GM23338 (cell line): ENCODE data around the gene IGF2R. TPM values are rescaled to one million over a fixed set of nuclear protein-coding genes. Genes with fewer than 3 reads are reported as not detected.

Source experiments
- ATAC-seq: fragments of 200-7000 bp; cut with Tn5 transposase; 3 replicates; pipeline ENCODE4 v1.9.1; 2020
- DNase-seq: peaks from one replicate; pipeline ENCODE4 v3.0.0-alpha.2; 2015; ENCODE audit warnings: low spot score
- H2AFZ ChIP-seq: fragments of 200-600 bp; sonication (generic); 2 replicates; pipeline ENCODE4 v1.8.0; 2016; ENCODE audit warnings: antibody characterized with exemption, mild to moderate bottlenecking, moderate library complexity
- H3F3A ChIP-seq: fragments of 200-600 bp; sonication (generic); replicated peaks from 2 replicates; pipeline ENCODE4 v1.8.0; 2017; ENCODE audit warnings: antibody characterized with exemption, mixed run types, low read depth
- H3K27ac ChIP-seq: fragments of 200-600 bp; sonication (generic); 2 replicates; pipeline ENCODE4 v1.6.1; 2016; ENCODE audit warnings: low read depth
- H3K27me3 ChIP-seq: fragments of 200-600 bp; sonication (generic); 2 replicates; pipeline ENCODE4 v1.8.0; 2016; ENCODE audit warnings: mild to moderate bottlenecking, mixed run types, moderate library complexity; ENCODE audit not compliant: insufficient read depth
- H3K36me3 ChIP-seq: fragments of 200-600 bp; sonication (generic); 2 replicates; pipeline ENCODE4 v1.8.0; 2016; ENCODE audit warnings: mild to moderate bottlenecking; ENCODE audit not compliant: insufficient read depth
- H3K4me1 ChIP-seq: fragments of 200-600 bp; sonication (generic); 2 replicates; pipeline ENCODE4 v1.8.0; 2016; ENCODE audit warnings: mild to moderate bottlenecking, moderate library complexity; ENCODE audit not compliant: insufficient read depth
- H3K4me2 ChIP-seq: fragments of 200-600 bp; sonication (generic); 2 replicates; pipeline ENCODE4 v1.7.1; 2017; ENCODE audit warnings: mixed run types
- H3K4me3 ChIP-seq: fragments of 200-600 bp; sonication (generic); 2 replicates; pipeline ENCODE4 v1.6.1; 2016; ENCODE audit warnings: mixed run types
- H3K79me2 ChIP-seq: fragments of 200-600 bp; sonication (generic); replicated peaks from 2 replicates; pipeline ENCODE4 v1.8.0; 2017; ENCODE audit warnings: mild to moderate bottlenecking; ENCODE audit not compliant: insufficient read depth
- H3K9me2 ChIP-seq: fragments of 200-600 bp; sonication (generic); 2 replicates; pipeline ENCODE4 v1.8.0; 2017; ENCODE audit not compliant: insufficient read depth
- H4K20me1 ChIP-seq: fragments of 200-600 bp; sonication (generic); replicated peaks from 2 replicates; pipeline ENCODE4 v1.8.0; 2017; ENCODE audit warnings: mild to moderate bottlenecking; ENCODE audit not compliant: insufficient read depth
- H3K27ac Mint-ChIP-seq: 2 replicates; pipeline ENCODE4 v1.8.0; 2020; ENCODE audit warnings: inconsistent platforms, mild to moderate bottlenecking, moderate library complexity, mixed read lengths
- H3K27me3 Mint-ChIP-seq: 3 replicates; pipeline ENCODE4 v1.8.0; 2022; ENCODE audit warnings: low read depth, mild to moderate bottlenecking, moderate library complexity, mixed read lengths, inconsistent platforms; ENCODE audit not compliant: insufficient read depth, poor library complexity
- H3K36me3 Mint-ChIP-seq: 3 replicates; pipeline ENCODE4 v1.8.0; 2021; ENCODE audit warnings: low read depth, mild to moderate bottlenecking, inconsistent platforms, moderate library complexity, mixed read lengths
- H3K4me1 Mint-ChIP-seq: 3 replicates; pipeline ENCODE4 v1.8.0; 2020; ENCODE audit warnings: mild to moderate bottlenecking, inconsistent platforms, mixed read lengths
- H3K4me3 Mint-ChIP-seq: 3 replicates; pipeline ENCODE4 v1.8.0; 2021; ENCODE audit warnings: moderate library complexity, mild to moderate bottlenecking, inconsistent platforms, mixed read lengths
- H3K9me3 Mint-ChIP-seq: 3 replicates; pipeline ENCODE4 v1.8.0; 2020; ENCODE audit warnings: moderate library complexity, mild to moderate bottlenecking, inconsistent platforms, mixed read lengths
- CREB1 ChIP-seq: fragments of 250-450 bp; sonication (Bioruptor Pico); IDR thresholded peaks from 2 replicates; pipeline ENCODE4 v1.5.0; 2020; ENCODE audit warnings: low read depth, mild to moderate bottlenecking, moderate library complexity
- CTCF ChIP-seq, 2 experiments: fragments of 200-600 bp in 1 of 2; sonication (generic) in 1 of 2; conservative IDR thresholded peaks; 2 replicates each; pipeline versions ENCODE4 v1.5.1 to v1.6.1; 2016 to 2017; ENCODE audit warnings: antibody characterized with exemption in 2 of 2, low read depth in 2 of 2, mild to moderate bottlenecking in 2 of 2, moderate library complexity in 1 of 2
- ETS1 ChIP-seq: IDR thresholded peaks from 2 replicates; pipeline ENCODE4 v1.6.1; 2016; ENCODE audit warnings: antibody characterized with exemption
- EZH2 ChIP-seq: fragments of 200-600 bp; sonication (generic); IDR thresholded peaks from one replicate; pipeline ENCODE4 v1.8.0; 2017; ENCODE audit warnings: antibody characterized with exemption, mild to moderate bottlenecking, low read depth; ENCODE audit not compliant: unreplicated experiment
- EZH2phosphoT487 ChIP-seq: fragments of 200-600 bp; sonication (generic); IDR thresholded peaks from one replicate; pipeline ENCODE4 v1.8.1; 2018; ENCODE audit warnings: antibody characterized with exemption; ENCODE audit not compliant: unreplicated experiment
- JUNB ChIP-seq: IDR thresholded peaks from one replicate; pipeline ENCODE4 v1.6.1; 2016; ENCODE audit warnings: antibody characterized with exemption; ENCODE audit not compliant: unreplicated experiment
- NANOG ChIP-seq: IDR thresholded peaks from 2 replicates; pipeline ENCODE4 v1.6.1; 2016; ENCODE audit warnings: antibody characterized with exemption, borderline replicate concordance
- POLR2AphosphoS5 ChIP-seq: IDR thresholded peaks from 2 replicates; pipeline ENCODE4 v1.6.1; 2016; ENCODE audit warnings: antibody characterized with exemption, low read depth
- ZNF114 ChIP-seq: fragments of 250-450 bp; sonication (Bioruptor Pico); IDR thresholded peaks from 2 replicates; pipeline ENCODE4 v1.5.0; 2020; ENCODE audit warnings: mild to moderate bottlenecking, moderate library complexity
- ZNF331 ChIP-seq: fragments of 250-450 bp; sonication (Bioruptor Pico); IDR thresholded peaks from 2 replicates; pipeline ENCODE4 v1.5.0; 2020; ENCODE audit warnings: low read depth, mild to moderate bottlenecking, moderate library complexity
- ZNF462 ChIP-seq: fragments of 250-450 bp; sonication (Bioruptor Pico); IDR thresholded peaks from 2 replicates; pipeline ENCODE4 v1.5.0; 2020; ENCODE audit warnings: mild to moderate bottlenecking, moderate library complexity
- polyA plus RNA-seq: library from polyadenylated mRNA; unstranded; fragments of >200 nt; fragmentation: Nextera tagmentation; extraction: Ambion mirVana; gene quantifications from 2 replicates; pipeline ENCODE4 v1.2.1, GENCODE V29; 2016
- total RNA-seq: library from RNA; depleted of rRNA; stranded (reverse); fragments of >200 nt; shearing (Covaris generic); gene quantifications from 2 replicates; pipeline ENCODE4 v1.2.3, GENCODE V29; 2014

Gene IGF2R
- total and polyA plus RNA-seq, 2 experiments from 2014 or later, result 12.5 to 76.4 TPM

- Histone ChIP-seq H3K27me3 (no peaks in the 10 kb centered on the region), H4K20me1 (peaks cover 4% of the 10 kb centered on the region; the same call in 1 of the 2 replicates), H3K4me2 (no peak overlapping the region), H3K27ac (no peak overlapping the region), H2AFZ (no peak overlapping the region), H3K4me1 (no peaks in the 10 kb centered on the region), H3K79me2 (no peaks in the 10 kb centered on the region), H3K36me3 (peaks cover 39% of the 10 kb centered on the region), H3K9me2 (no peaks in the 10 kb centered on the region), H3K4me3 (no peak overlapping the region), H3F3A (0 out of 2 replicates have a peak, but pooled peaks cover 3% of the 10 kb centered on the region)
- Mint-ChIP-seq H3K36me3 (peaks cover 80% of the 10 kb centered on the region), H3K9me3 (no peaks in the 10 kb centered on the region), H3K4me3 (no peak overlapping the region), H3K27me3 (peaks cover 3% of the 10 kb centered on the region), H3K4me1 (no peaks in the 10 kb centered on the region), H3K27ac (no peak overlapping the region)
- ATAC-seq (no peak), DNase-seq (no peak)
- no peak for TF ChIP-seq CREB1 (CRISPR knock-in tag)
- TF ChIP-seq ZNF114, result no peak
Observed at GRCh38 chr6:160088784-160089533, 120.1 kb downstream of the IGF2R start.

GRCh38 chr6:160089534-160089897 lies 120.6 kb downstream of the IGF2R start:
- Mint-ChIP-seq H3K4me3 (no peak overlapping the region), H3K27me3 (peaks cover 6% of the 10 kb centered on the region), H3K4me1 (no peaks in the 10 kb centered on the region), H3K9me3 (no peaks in the 10 kb centered on the region), H3K36me3 (peaks cover 80% of the 10 kb centered on the region), H3K27ac (no peak overlapping the region)
- H3K4me2 ChIP-seq, result no peak overlapping the region
- H3K4me3 ChIP-seq, result no peak overlapping the region
- H3K27ac ChIP-seq, result no peak overlapping the region
- H2AFZ ChIP-seq, result no peak overlapping the region
- peaks cover 4% of the 10 kb centered on the region; the same call in 1 of the 2 replicates for H4K20me1 ChIP-seq
- H3K9me2 ChIP-seq, result no peaks in the 10 kb centered on the region
- ATAC-seq (no peak), DNase-seq (no peak)
- 0 out of 2 replicates have a peak, but pooled peaks cover 3% of the 10 kb centered on the region for H3F3A ChIP-seq
- no peaks in the 10 kb centered on the region for H3K27me3 ChIP-seq
- peaks cover 41% of the 10 kb centered on the region for H3K36me3 ChIP-seq
- no peaks in the 10 kb centered on the region for H3K79me2 ChIP-seq
- no peaks in the 10 kb centered on the region for H3K4me1 ChIP-seq
- TF ChIP-seq ETS1 (no peak), POLR2AphosphoS5 (no peak), CTCF (conservative IDR thresholded peaks at IDR 0.05; ENCODE audit: low read depth in 2 of 2) (no peak), EZH2 (no peak), ZNF462 (CRISPR knock-in tag) (no peak), ZNF331 (CRISPR knock-in tag) (no peak), ZNF114 (no peak), EZH2phosphoT487 (no peak), JUNB (no peak), CREB1 (CRISPR knock-in tag) (no peak), NANOG (no peak)
